ENCODE measurements around the gene LY86.
"Not testable (repeated sequence)": the region's sequence is repeated elsewhere in the genome, so short reads cannot be mapped to it uniquely, and the experiment has no call there.

LY86 gene

GRCh38 chr6:6596529-6597328 is 8.2 kb downstream of the LY86 start:
- DNase-seq (ENCODE audit: low spot score), result no peak

- no peak for DNase-seq (ENCODE audit: low spot score)
Measured at GRCh38 chr6:6597682-6598081, 9.2 kb downstream of the LY86 start.

GRCh38 chr6:6599468-6599873 is 11.0 kb downstream of the LY86 start:
- no peak for DNase-seq (ENCODE audit: low spot score)

GRCh38 chr6:6600875-6601274 is 12.4 kb downstream of the LY86 start:
- no peak for DNase-seq (ENCODE audit: low spot score)

- DNase-seq (ENCODE audit: low spot score), result no peak
Measured at GRCh38 chr6:6602262-6602661, 13.7 kb downstream of the LY86 start.

- DNase-seq (ENCODE audit: low spot score), result no peak
Measured at GRCh38 chr6:6603317-6603716, 14.8 kb downstream of the LY86 start.

GRCh38 chr6:6604015-6604414 is 15.5 kb downstream of the LY86 start:
- DNase-seq (ENCODE audit: low spot score), result no peak

GRCh38 chr6:6604566-6604965 is 16.0 kb downstream of the LY86 start:
- DNase-seq (ENCODE audit: low spot score), result no peak

GRCh38 chr6:6605873-6606272 is 17.4 kb downstream of the LY86 start:
- DNase-seq (ENCODE audit: low spot score), result no peak

- not testable (repeated sequence) for DNase-seq (ENCODE audit: low spot score)
Measured at GRCh38 chr6:6606391-6607030, 18.0 kb downstream of the LY86 start.

GRCh38 chr6:6609450-6609849 is 20.9 kb downstream of the LY86 start:
- no peak for DNase-seq (ENCODE audit: low spot score)

GRCh38 chr6:6610031-6610591 is 21.6 kb downstream of the LY86 start:
- DNase-seq (ENCODE audit: low spot score), result no peak

GRCh38 chr6:6611486-6611885 is 23.0 kb downstream of the LY86 start:
- DNase-seq (ENCODE audit: low spot score), result no peak

- no peak for DNase-seq (ENCODE audit: low spot score)
Measured at GRCh38 chr6:6612308-6612707, 23.8 kb downstream of the LY86 start.

GRCh38 chr6:6613103-6613718 is 24.7 kb downstream of the LY86 start:
- not testable (repeated sequence) for DNase-seq (ENCODE audit: low spot score)

GRCh38 chr6:6614096-6614982 is 25.8 kb downstream of the LY86 start:
- no peak for DNase-seq (ENCODE audit: low spot score)

GRCh38 chr6:6614983-6615349 is 26.4 kb downstream of the LY86 start:
- no peak for DNase-seq (ENCODE audit: low spot score)

- DNase-seq (ENCODE audit: low spot score), result no peak
Measured at GRCh38 chr6:6616656-6617055, 28.1 kb downstream of the LY86 start.

GRCh38 chr6:6619021-6619794 is 30.7 kb downstream of the LY86 start:
- DNase-seq (ENCODE audit: low spot score), result no peak

GRCh38 chr6:6620766-6621425 is 32.4 kb downstream of the LY86 start:
- no peak for DNase-seq (ENCODE audit: low spot score)

GRCh38 chr6:6622501-6622900 is 34.0 kb downstream of the LY86 start:
- DNase-seq (ENCODE audit: low spot score), result no peak

Measured in SW480 (cell line).